Stimulated activated CD4-positive, alpha-beta T cell treated with anti-CD3 and anti-CD28 coated beads, Interleukin-4, amount 100 ng/mL, for 24 hours (primary cell): ENCODE results near the gene SLC29A4.
A peak's percentile ranks its signal among the peaks of the same experiment; 100 is the strongest.
"Not testable (repeated sequence)": the region's sequence is repeated elsewhere in the genome, so short reads cannot be mapped to it uniquely, and the experiment has no call there.

Experiments
- DNase-seq: peaks from one replicate; pipeline ENCODE4 v3.0.0-alpha.2; 2020

Gene SLC29A4

GRCh38 chr7:5296611-5297226, 14.0 kb downstream of the SLC29A4 start:
- peak; percentile 58 for DNase-seq

GRCh38 chr7:5300366-5300765, 17.6 kb downstream of the SLC29A4 start:
- no peak for DNase-seq

- no peak for DNase-seq
Observed at GRCh38 chr7:5302577-5302976, 19.8 kb downstream of the SLC29A4 start.

GRCh38 chr7:5303061-5303460, 20.3 kb downstream of the SLC29A4 start:
- DNase-seq, result no peak

- DNase-seq, result no peak
Observed at GRCh38 chr7:5303591-5304505, 21.1 kb downstream of the SLC29A4 start.

GRCh38 chr7:5305050-5305449, 22.3 kb downstream of the SLC29A4 start:
- DNase-seq, result not testable (repeated sequence)

GRCh38 chr7:5307221-5308142, 24.7 kb downstream of the SLC29A4 start:
- not testable (repeated sequence) for DNase-seq

- DNase-seq, result no peak
Observed at GRCh38 chr7:5309146-5309545, 26.4 kb downstream of the SLC29A4 start.

- DNase-seq, result no peak
Observed at GRCh38 chr7:5310822-5311405, 28.2 kb downstream of the SLC29A4 start.

- DNase-seq, result not testable (repeated sequence)
Observed at GRCh38 chr7:5312276-5313070, 29.7 kb downstream of the SLC29A4 start.

GRCh38 chr7:5313076-5313885, 30.5 kb downstream of the SLC29A4 start:
- DNase-seq, result not testable (repeated sequence)

GRCh38 chr7:5314864-5315263, 32.1 kb downstream of the SLC29A4 start:
- no peak for DNase-seq

- no peak for DNase-seq
Observed at GRCh38 chr7:5315761-5316160, 33.0 kb downstream of the SLC29A4 start.

GRCh38 chr7:5318613-5319012, 35.9 kb downstream of the SLC29A4 start:
- not testable (repeated sequence) for DNase-seq

- DNase-seq, result no peak
Observed at GRCh38 chr7:5320391-5320790, 37.6 kb downstream of the SLC29A4 start.

- no peak for DNase-seq
Observed at GRCh38 chr7:5320802-5321396, 38.2 kb downstream of the SLC29A4 start.

GRCh38 chr7:5322621-5323410, 40.1 kb downstream of the SLC29A4 start:
- DNase-seq, result no peak

GRCh38 chr7:5323800-5324781, 41.3 kb downstream of the SLC29A4 start:
- not testable (repeated sequence) for DNase-seq
